ENCODE results near the gene KCNT1. TPM values are rescaled to one million over a fixed set of nuclear protein-coding genes. Genes with fewer than 3 reads are reported as not detected.

The KCNT1 gene
- total RNA-seq, 1 experiment from 2014 or later = not detected

DNA sequence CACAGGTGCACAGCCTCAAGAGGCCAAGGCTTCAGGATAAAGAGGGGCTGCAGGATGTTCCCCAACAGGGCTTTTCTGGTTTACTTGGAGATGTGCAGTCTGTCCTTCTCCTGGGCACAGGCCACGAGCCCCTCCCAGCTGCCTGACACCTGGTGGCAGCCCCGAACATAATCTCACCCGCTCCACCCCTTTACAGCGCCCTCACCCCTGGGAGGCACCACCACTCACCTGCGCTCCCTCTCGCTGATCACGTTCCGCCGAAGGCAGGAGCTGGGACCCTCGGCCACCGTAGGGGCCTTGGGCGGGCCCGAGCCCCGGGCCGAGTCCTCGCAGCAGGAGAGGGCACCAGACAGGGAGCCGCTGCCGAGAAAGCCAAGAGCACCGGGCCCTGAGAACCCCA, 3.2 kb upstream of the KCNT1 start:
- H3K9me2 ChIP-seq (ENCODE audit: insufficient read depth) = no peaks in the 10 kb centered on the region
- H3K27ac ChIP-seq = no peak overlapping the region
- H3K36me3 ChIP-seq (ENCODE audit: low read depth) = no peaks in the 10 kb centered on the region
- H2AFZ ChIP-seq = no peak overlapping the region
- H4K20me1 ChIP-seq (ENCODE audit: insufficient read depth) = no peaks in the 10 kb centered on the region
- intact Hi-C loops (cut with micrococcal nuclease; ENCODE audit: unreplicated experiment) = no loop called here
- no peak for TF ChIP-seq EZH2 (IDR thresholded peaks at IDR 0.05; ENCODE audit: low read depth)
- TF ChIP-seq, protein P1, sequence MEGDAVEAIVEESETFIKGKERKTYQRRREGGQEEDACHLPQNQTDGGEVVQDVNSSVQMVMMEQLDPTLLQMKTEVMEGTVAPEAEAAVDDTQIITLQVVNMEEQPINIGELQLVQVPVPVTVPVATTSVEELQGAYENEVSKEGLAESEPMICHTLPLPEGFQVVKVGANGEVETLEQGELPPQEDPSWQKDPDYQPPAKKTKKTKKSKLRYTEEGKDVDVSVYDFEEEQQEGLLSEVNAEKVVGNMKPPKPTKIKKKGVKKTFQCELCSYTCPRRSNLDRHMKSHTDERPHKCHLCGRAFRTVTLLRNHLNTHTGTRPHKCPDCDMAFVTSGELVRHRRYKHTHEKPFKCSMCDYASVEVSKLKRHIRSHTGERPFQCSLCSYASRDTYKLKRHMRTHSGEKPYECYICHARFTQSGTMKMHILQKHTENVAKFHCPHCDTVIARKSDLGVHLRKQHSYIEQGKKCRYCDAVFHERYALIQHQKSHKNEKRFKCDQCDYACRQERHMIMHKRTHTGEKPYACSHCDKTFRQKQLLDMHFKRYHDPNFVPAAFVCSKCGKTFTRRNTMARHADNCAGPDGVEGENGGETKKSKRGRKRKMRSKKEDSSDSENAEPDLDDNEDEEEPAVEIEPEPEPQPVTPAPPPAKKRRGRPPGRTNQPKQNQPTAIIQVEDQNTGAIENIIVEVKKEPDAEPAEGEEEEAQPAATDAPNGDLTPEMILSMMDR (conservative IDR thresholded peaks at IDR 0.05) = no peak
- no peak overlapping the region for H3K4me3 ChIP-seq
- H3K4me2 ChIP-seq = no peak overlapping the region
- H3F3A ChIP-seq (ENCODE audit: insufficient read depth, low read depth) = no peaks in the 10 kb centered on the region
- no peaks in the 10 kb centered on the region for H3K79me2 ChIP-seq (ENCODE audit: low read depth)
- ChIA-PET CTCF (no interaction called here), POLR2A (ENCODE audit: unreplicated experiment) (no interaction called here)
- H3K9me3 ChIP-seq (ENCODE audit: insufficient read depth, low read depth) = no peaks in the 10 kb centered on the region
- no TSS peak for BruUV-seq (replicated peaks)
- no peak for DNase-seq
- no peaks in the 10 kb centered on the region for H3K4me1 ChIP-seq (replicated peaks; ENCODE audit: insufficient read depth)
- peaks cover 84% of the 10 kb centered on the region for H3K27me3 ChIP-seq (ENCODE audit: insufficient read depth, low read depth)

- no peaks in the 10 kb centered on the region for H3K9me3 ChIP-seq (ENCODE audit: insufficient read depth, low read depth)
- H3K4me2 ChIP-seq = no peak within 1 kb of the TSS
- H3K9me2 ChIP-seq (ENCODE audit: insufficient read depth) = no peaks in the 10 kb centered on the region
- TF ChIP-seq, protein P1 (conservative IDR thresholded peaks at IDR 0.05) = no peak
- no peak for TF ChIP-seq EZH2 (IDR thresholded peaks at IDR 0.05; ENCODE audit: low read depth)
- H3F3A ChIP-seq (ENCODE audit: insufficient read depth, low read depth) = no peaks in the 10 kb centered on the region
- no peak within 1 kb of the TSS for H3K27ac ChIP-seq
- H3K27me3 ChIP-seq (ENCODE audit: insufficient read depth, low read depth) = peaks cover 84% of the 10 kb centered on the region
- DNase-seq = no peak
- H2AFZ ChIP-seq = no peak within 1 kb of the TSS
- no peaks in the 10 kb centered on the region for H4K20me1 ChIP-seq (ENCODE audit: insufficient read depth)
- POLR2A ChIA-PET (ENCODE audit: unreplicated experiment) = no interaction called here
- H3K36me3 ChIP-seq (ENCODE audit: low read depth) = no peaks in the 10 kb centered on the region
- no peaks in the 10 kb centered on the region for H3K79me2 ChIP-seq (ENCODE audit: low read depth)
- no peak within 1 kb of the TSS for H3K4me3 ChIP-seq
- intact Hi-C loops (cut with micrococcal nuclease; ENCODE audit: unreplicated experiment) = no loop called here
- CTCF ChIA-PET = no interaction called here
- BruUV-seq (replicated peaks) = no TSS peak
- H3K4me1 ChIP-seq (replicated peaks; ENCODE audit: insufficient read depth) = no peaks in the 10 kb centered on the region
Measured at GRCh38 chr9:135699440-135699839, 2.5 kb upstream of the KCNT1 start, which contains the start of gene SOHLH1. SOHLH1 (minus strand) TSS chr9:135699481; CDS start chr9:135699467, 14 bp downstream.

GRCh38 chr9:135700525-135700924, 1.5 kb upstream of the KCNT1 start:
- TF ChIP-seq EZH2 (IDR thresholded peaks at IDR 0.05; ENCODE audit: low read depth) = no peak
- TF ChIP-seq, protein P1 (conservative IDR thresholded peaks at IDR 0.05) = no peak
- no peaks in the 10 kb centered on the region for H3K79me2 ChIP-seq (ENCODE audit: low read depth)
- H3K27ac ChIP-seq = no peak overlapping the region
- no peak overlapping the region for H3K4me2 ChIP-seq
- H3K36me3 ChIP-seq (ENCODE audit: low read depth) = no peaks in the 10 kb centered on the region
- no peaks in the 10 kb centered on the region for H3F3A ChIP-seq (ENCODE audit: insufficient read depth, low read depth)
- H3K9me3 ChIP-seq (ENCODE audit: insufficient read depth, low read depth) = no peaks in the 10 kb centered on the region
- no TSS peak for BruUV-seq (replicated peaks)
- CTCF ChIA-PET = no interaction called here
- no peak overlapping the region for H2AFZ ChIP-seq
- POLR2A ChIA-PET (ENCODE audit: unreplicated experiment) = no interaction called here
- no peaks in the 10 kb centered on the region for H3K4me1 ChIP-seq (replicated peaks; ENCODE audit: insufficient read depth)
- no peaks in the 10 kb centered on the region for H4K20me1 ChIP-seq (ENCODE audit: insufficient read depth)
- no peak for DNase-seq
- peaks cover 86% of the 10 kb centered on the region for H3K27me3 ChIP-seq (ENCODE audit: insufficient read depth, low read depth)
- H3K9me2 ChIP-seq (ENCODE audit: insufficient read depth) = no peaks in the 10 kb centered on the region
- intact Hi-C loops (cut with micrococcal nuclease; ENCODE audit: unreplicated experiment) = no loop called here
- no peak overlapping the region for H3K4me3 ChIP-seq
